GM18861 (cell line): ENCODE data around the gene SYP.
"Not testable (repeated sequence)": the region's sequence is repeated elsewhere in the genome, so short reads cannot be mapped to it uniquely, and the experiment has no call there.

Experiments
- ATAC-seq: cut with Tn5 transposase; IDR thresholded peaks from one replicate; pipeline ENCODE4 v1.9.1; 2021; ENCODE audit not compliant: unreplicated experiment

The SYP gene

GRCh38 chrX:49171752-49172279, 28.2 kb downstream of the SYP start, which contains the start of gene PLP2:
Gene PLP2, plus strand, starts transcription at chrX:49171898. Its CDS starts 103 bp downstream, at chrX:49172001.
- ATAC-seq, result no peak

- ATAC-seq, result no peak
These were observed 32.3 kb downstream of the SYP start for GRCh38 chrX:49167740-49168108.

DNA sequence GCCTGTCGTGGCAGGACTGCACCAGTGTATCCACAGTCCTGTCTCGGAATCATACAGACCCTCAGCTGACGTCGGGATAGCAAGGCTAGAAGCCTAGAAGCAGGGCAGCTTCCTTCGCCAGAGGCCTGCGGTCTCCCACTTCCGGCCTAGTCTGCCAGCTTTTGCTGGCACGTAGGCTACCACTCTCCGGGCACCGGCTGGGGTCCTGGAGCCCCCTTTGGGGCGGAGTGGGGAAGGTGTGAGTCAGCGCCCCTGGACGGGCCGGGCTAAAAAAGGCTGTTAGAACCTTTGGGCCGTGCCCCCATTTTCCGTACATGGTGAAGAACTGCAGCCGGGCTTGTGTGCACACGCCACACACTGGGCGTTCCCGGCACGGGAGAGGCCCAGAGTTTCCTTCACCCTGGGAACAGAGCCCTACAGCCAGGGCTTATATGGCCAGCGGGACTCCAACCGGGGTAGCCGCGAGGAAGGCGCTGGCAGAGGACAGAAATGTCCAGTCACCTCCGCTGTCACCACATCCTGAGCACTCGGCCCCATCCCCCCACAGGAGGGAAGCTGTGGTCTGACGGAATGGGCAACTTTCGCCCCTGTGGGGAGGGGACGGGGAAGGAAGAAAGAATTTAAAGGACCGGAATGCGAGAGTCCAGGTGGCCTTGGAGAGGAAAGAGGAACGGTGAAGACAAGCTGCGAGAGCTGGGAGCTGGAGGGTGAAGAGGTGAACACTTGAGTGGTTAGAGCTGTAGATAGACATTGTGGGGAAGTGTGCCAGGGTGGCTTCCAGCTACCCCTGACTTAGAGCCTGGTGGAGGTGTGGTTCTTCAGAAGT, 32.9 kb downstream of the SYP start:
- peak; percentile 26 for ATAC-seq

- ATAC-seq, result peak; percentile 24
These were observed 33.8 kb downstream of the SYP start for GRCh38 chrX:49165901-49166881.

- ATAC-seq, result no peak
These were observed 35.2 kb downstream of the SYP start for GRCh38 chrX:49164589-49165360.

DNA sequence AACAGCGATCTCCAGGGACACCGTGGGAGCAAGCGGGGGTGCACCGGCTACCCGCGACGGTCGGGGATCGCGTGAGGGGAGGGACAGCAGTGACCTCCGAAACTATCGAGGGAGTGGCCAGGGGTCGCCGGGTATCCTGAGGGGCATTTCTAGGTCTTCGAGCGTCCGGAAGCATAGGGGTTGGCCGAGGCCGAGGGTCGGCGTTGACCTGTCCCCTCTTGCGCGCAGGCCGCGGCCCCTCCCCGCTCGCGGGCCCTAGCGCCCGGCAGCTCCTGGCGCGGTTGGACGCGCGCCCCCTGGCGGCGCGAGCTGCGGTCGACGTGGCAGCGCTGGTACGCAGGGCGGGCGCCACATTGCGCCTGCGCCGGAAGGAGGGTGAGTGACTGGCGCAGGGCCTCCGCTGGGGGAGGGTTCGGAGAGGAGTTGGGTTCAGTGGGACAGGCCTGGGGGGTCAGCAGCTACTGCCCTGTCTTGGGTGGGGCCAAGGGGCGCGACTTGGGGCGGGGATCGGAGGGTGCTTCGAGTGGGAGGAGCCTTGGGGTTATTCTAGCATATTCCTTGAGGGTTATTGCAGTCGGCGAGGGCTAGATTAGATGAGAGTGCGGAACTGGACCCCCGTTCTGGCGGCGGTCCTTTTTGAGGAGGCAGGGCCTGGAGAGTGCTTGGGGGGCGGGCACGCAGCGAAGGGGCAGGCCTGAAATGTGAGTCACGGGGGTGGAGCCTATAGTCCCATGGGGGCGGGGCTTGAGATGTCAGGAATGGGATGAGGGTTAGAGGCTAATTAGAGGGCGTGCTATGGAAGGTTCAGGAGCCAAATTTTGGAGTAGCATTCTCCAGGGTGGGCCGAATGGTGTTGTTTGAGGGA, 36.2 kb downstream of the SYP start:
- peak; percentile 45 for ATAC-seq

GRCh38 chrX:49162620-49163019, 37.4 kb downstream of the SYP start, which contains the start of gene MAGIX:
Gene MAGIX, plus strand, starts transcription at chrX:49162758. Its CDS starts 132 bp downstream, at chrX:49162890.
- ATAC-seq, result no peak

- no peak for ATAC-seq
These were observed 38.4 kb downstream of the SYP start for GRCh38 chrX:49161632-49162031.

DNA sequence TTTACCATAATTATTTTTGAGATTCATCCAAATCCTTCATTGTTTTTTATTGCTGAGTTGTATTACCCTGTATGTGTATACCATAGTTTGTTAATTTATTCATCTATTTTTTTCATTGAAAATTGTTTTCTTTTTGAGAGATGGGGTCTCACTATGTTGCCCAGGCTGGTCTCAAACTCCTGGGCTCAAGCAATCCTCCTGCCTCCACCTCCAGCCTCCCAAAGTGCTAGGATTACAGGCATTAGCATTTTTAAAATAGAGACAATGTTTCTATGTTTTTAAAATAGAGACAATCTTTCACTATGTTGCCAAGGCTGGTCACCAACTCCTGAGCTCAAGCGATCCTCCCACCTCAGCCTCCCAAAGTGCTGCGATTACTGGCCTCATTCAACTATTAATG, 39.1 kb downstream of the SYP start:
- no peak for ATAC-seq

DNA sequence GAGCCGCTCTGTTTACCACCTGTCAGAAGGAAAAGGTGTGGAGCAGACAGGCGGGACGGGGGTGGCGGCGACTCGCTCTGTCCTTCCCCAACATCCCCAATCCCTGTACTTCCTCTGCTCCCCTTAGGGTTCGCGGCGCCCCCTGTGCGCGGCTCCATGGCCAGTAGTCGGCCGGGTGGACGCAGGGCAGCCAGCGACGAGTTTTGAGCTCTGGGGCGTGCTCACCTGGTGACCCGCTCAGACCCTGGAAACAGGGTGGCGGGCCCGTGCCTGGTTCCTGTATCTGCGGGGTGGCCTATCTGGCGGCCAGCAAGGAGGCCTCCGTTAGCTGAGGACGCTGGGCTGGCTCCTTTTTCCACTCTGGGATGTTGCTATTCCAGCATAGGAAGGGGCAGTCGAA, 42.8 kb downstream of the SYP start:
- no peak for ATAC-seq

DNA sequence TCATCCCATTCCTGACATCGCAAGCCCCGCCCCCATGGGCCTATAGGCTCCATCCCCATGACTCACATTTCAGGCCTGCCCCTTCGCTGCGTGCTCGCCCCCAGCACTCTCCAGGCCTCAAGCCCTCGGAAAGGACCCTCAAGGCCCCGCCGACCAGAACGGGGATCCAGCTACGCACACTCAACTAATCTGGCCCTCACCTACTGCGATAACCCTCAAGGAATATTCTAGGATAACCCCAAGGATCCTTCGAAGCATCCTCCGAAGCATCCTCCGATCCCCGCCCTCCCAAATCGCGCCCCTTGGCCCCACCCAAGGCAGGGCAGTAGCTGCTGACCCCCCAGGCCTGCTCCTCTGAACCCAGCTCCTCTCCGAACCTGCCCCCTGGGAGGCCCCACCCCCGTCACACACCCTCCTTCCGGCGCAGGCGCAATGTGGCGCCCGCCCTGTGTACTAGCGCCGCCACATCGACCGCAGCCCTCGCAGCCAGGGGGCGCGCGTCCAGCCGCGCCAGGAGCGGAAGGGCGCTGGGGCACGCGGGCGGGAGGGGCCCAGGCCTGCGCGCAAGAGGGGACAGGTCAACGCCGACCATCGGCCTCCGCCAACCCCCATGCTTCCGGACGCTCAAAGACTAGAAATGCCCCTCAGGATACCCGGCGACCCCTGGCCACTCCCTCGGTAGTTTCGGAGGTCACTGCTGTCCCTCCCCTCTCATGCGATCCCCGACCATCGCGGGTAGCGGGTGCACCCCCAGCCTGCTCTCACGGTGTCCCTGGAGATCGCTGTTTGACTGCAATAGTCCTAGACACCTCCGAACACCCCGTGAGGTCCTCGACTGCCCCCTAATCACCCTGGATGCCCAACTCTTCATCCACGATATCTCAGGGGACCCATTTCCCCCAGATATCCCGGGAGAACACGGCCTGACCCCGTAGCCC, 43.8 kb downstream of the SYP start:
- peak; percentile 74 for ATAC-seq

DNA sequence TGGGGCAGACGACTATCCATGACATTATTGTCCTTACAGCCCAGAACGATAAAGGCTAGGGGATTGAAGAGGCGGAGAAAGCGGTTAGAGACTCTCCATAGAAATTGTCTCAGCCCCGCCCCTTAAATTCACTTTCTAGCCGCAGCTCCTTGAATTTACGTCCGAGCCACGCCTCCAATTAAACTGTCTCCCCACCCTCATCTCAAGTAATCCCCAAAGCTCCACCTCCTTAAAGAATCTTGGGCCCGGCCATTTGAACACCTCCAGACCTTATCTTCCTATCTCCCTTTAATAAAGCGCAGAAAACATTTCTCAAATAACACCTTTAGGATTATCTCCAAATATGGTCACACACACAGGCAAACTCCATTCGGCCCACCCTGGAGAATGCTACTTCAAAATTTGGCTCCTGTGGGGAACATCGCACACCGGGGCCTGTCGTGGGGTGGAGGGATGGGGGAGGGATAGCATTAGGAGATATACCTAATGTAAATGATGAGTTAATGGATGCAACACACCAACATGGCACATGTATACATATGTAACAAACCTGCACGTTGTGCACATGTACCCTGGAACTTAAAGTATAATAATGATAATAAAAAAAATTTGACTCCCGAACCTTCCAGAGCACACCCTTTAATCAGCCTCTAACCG, 44.6 kb downstream of the SYP start:
- no peak for ATAC-seq

GRCh38 chrX:49153467-49153866, 46.5 kb downstream of the SYP start:
- ATAC-seq, result no peak

GRCh38 chrX:49149291-49149690, 50.7 kb downstream of the SYP start:
- ATAC-seq, result not testable (repeated sequence)

GRCh38 chrX:49148390-49149100, 51.4 kb downstream of the SYP start:
- ATAC-seq, result not testable (repeated sequence)

DNA sequence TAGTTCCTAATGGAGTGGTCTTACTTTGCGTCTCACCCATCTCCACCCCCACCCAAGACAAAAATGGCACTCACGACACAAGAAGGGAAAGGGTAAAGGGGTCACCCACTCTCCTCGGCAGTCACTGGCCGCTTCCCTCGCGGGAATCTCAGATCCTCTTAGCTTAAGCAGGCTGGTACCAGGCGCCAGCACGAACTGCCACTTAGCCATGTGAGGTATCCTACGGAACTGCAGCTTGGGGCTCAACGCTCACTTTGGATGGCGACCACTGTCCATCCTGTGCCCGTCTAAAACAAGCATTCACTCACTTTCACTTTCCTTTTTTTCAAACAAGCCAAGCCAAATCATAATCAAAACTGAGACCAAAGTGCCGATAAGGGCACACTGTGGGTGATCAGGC, 52.1 kb downstream of the SYP start:
- ATAC-seq, result no peak

DNA sequence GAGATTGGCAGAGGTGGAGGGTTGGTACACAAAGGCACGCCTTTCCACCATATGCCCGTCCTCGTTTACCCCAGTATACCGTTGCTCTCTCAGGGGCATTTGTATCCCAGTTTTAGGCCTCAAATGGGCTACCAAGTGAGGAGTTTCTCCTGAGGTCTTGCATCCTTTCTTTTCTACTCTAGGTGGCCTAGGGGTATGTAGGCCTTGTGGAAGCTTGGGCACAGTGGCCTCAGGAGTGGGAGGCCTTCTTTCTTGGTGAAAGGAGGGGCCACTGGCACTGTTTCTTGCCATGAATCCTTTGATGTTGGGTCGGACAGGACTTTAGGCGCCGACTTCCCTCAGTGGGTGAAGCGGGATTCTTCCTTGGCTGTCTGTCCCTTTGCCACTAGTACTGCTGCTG, 52.7 kb downstream of the SYP start:
- ATAC-seq, result no peak
